ENCODE results near the gene ANKRD24. TPM values are rescaled to one million over a fixed set of nuclear protein-coding genes. Genes with fewer than 3 reads are reported as not detected.
"Not testable (repeated sequence)": the region's sequence is repeated elsewhere in the genome, so short reads cannot be mapped to it uniquely, and the experiment has no call there.

ANKRD24 gene
- polyA plus RNA-seq, 3 donors from 2014 or later = 0.24 TPM; not detected in 2

- H3K36me3 Mint-ChIP-seq = peaks cover 13 to 32% (median 14%) of the 10 kb centered on the region in 3 donors
- H3K27ac Mint-ChIP-seq = peak overlapping the region; percentile 77 to 92 (median 88)
- peak overlapping the region; percentile 40 to 82 (median 76) for H3K4me3 Mint-ChIP-seq
- peaks cover 16 to 20% (median 16%) of the 10 kb centered on the region in 3 donors for H3K27me3 Mint-ChIP-seq (ENCODE audit: low read depth in 3 of 3)
- no peaks in the 10 kb centered on the region for H3K9me3 Mint-ChIP-seq
- H3K4me1 Mint-ChIP-seq = peaks cover 44 to 47% of the 10 kb centered on the region in 2 donors
- DNase-seq = no peak
These were observed 83.9 kb downstream of the ANKRD24 start for GRCh38 chr19:4266253-4267000.

DNA sequence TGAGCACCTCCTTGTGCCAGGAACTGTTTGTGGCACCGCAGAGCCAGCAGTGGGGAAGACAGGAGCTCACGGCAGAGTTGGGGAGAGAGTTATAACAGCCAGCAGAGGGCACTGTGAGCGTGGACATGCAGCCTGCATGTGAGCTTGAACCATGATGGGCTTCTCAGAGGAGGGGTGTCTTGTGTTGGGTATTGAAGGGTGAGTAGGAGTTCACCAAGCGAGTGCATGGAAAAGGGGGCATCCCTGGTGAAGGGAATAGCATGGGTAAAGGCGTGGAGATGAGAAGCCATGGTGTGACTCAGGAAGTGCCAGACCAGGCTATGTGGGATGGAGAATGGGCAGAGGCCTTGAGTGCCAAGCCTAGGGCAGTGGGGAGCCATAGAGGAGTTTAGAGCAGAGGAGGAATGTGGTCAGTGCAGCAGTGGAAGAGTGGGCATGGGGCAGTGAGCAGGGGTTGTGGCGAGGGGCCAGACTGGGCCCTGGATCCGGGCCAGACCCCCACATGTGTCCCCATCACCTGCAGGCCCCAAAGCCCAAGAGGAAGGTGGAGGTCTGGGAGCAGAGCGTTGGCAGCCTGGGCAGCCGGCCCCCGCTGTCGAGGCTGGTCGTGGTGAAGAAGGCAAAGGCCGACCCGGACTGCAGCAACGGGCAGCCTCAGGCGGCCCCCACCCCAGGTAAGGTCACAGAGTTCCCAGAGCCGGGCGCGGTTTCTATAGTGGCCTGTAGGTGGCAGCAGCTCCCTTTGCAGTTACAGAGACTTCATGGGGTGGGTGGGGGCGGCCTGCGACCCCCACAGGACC is 84.8 kb downstream of the ANKRD24 start:
- Mint-ChIP-seq H3K36me3 (peaks cover 16 to 36% (median 17%) of the 10 kb centered on the region in 3 donors), H3K4me3 (peak overlapping the region in 4 of 5 donors; percentile 7 to 49 (median 12)), H3K27ac (peak overlapping the region; percentile 26 to 93 (median 82)), H3K4me1 (peaks cover 44 to 47% of the 10 kb centered on the region in 2 donors), H3K9me3 (no peaks in the 10 kb centered on the region), H3K27me3 (ENCODE audit: low read depth in 3 of 3) (peaks cover 16 to 20% (median 16%) of the 10 kb centered on the region in 3 donors)
- DNase-seq = peak; percentile 38 to 48 (median 45)

GRCh38 chr19:4267901-4268815 is 85.7 kb downstream of the ANKRD24 start:
- Mint-ChIP-seq H3K4me3 (no peak overlapping the region), H3K27ac (peak overlapping the region in 1 of 6 donors; percentile 87), H3K36me3 (peaks cover 16 to 36% (median 17%) of the 10 kb centered on the region in 3 donors), H3K27me3 (ENCODE audit: low read depth in 3 of 3) (peaks cover 16 to 20% (median 18%) of the 10 kb centered on the region in 3 donors), H3K4me1 (peaks cover 44% of the 10 kb centered on the region in 2 donors), H3K9me3 (no peaks in the 10 kb centered on the region)
- DNase-seq = no peak

GRCh38 chr19:4268816-4269430 is 86.4 kb downstream of the ANKRD24 start:
- Mint-ChIP-seq H3K4me1 (peaks cover 37 to 38% of the 10 kb centered on the region in 2 donors), H3K4me3 (no peak overlapping the region), H3K9me3 (no peaks in the 10 kb centered on the region), H3K27me3 (ENCODE audit: low read depth in 3 of 3) (peaks cover 13 to 17% (median 14%) of the 10 kb centered on the region in 3 donors), H3K36me3 (peaks cover 16 to 36% (median 17%) of the 10 kb centered on the region in 3 donors), H3K27ac (no peak overlapping the region)
- no peak for DNase-seq

DNA sequence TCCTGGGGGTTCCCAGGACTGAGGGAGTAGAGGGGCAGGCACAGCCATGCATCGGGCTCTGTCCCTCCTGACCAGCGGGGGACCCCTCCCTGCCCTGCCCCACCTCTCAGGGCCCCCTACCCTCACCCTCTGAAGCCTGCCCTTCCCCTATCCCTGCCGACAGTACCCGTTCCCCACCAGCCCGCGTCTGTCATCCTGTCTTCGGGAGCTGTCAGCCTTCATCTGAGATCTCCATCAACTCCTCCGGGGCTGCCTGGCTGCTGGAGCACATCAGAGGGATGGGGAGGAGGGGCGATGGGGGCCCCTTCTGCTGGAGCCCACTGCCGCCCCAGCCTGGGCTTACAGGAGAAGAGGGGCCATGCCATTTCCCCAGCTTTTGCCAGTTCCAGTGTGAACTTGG is 90.4 kb downstream of the ANKRD24 start:
- Mint-ChIP-seq H3K4me3 (no peak overlapping the region), H3K9me3 (no peaks in the 10 kb centered on the region), H3K27me3 (ENCODE audit: low read depth in 3 of 3) (peaks cover 2 to 4% (median 4%) of the 10 kb centered on the region in 3 donors), H3K4me1 (peaks cover 0 to 2% of the 10 kb centered on the region in 2 donors), H3K36me3 (peaks cover 4 to 16% (median 6%) of the 10 kb centered on the region in 3 donors), H3K27ac (no peak overlapping the region)
- no peak for DNase-seq

- H3K4me3 Mint-ChIP-seq; H3K9me3 Mint-ChIP-seq; H3K27me3 Mint-ChIP-seq (ENCODE audit: low read depth in 3 of 3); H3K4me1 Mint-ChIP-seq; DNase-seq; H3K36me3 Mint-ChIP-seq; H3K27ac Mint-ChIP-seq: not testable (repeated sequence)
These were observed 91.8 kb downstream of the ANKRD24 start for GRCh38 chr19:4274321-4274686.

Other genes with a start within 250 kb of the ANKRD24 start
- not detected for gene NMRK2, start 249.6 kb upstream of the ANKRD24 start, polyA plus RNA-seq
- gene DAPK3, start 211.6 kb upstream of the ANKRD24 start, polyA plus RNA-seq = 10 to 100 TPM; 28.3 to 45.3 (median 29.6) TPM
- gene EEF2, start 197.2 kb upstream of the ANKRD24 start, polyA plus RNA-seq = 100 to 1,000 TPM; 167 to 381 (median 325) TPM
- 1 to 10 TPM; 6.1 to 8.5 (median 7.3) TPM for gene PIAS4, start 175.0 kb upstream of the ANKRD24 start, polyA plus RNA-seq
- gene ZBTB7A, start 115.8 kb upstream of the ANKRD24 start, polyA plus RNA-seq = 10 to 100 TPM; 10.2 to 62.3 (median 29.0) TPM
- gene MAP2K2, start 58.6 kb upstream of the ANKRD24 start, polyA plus RNA-seq = 10 to 100 TPM; 75.5 to 96.0 (median 86.6) TPM
- gene CREB3L3, start 29.1 kb upstream of the ANKRD24 start, polyA plus RNA-seq = not detected
- 1 to 10 TPM in 2 of 3 donors, under 1 TPM in 1; 0.86 to 7.4 (median 1.4) TPM for gene SIRT6, start 126 bp upstream of the ANKRD24 start, polyA plus RNA-seq
- gene EBI3, start 46.8 kb downstream of the ANKRD24 start, polyA plus RNA-seq = not detected
- gene YJU2, start 64.4 kb downstream of the ANKRD24 start, polyA plus RNA-seq = 10 to 100 TPM; 13.8 to 42.4 (median 16.9) TPM
- not detected for gene SHD, start 96.6 kb downstream of the ANKRD24 start, polyA plus RNA-seq
- 100 to 1,000 TPM in 1 of 3 donors, 10 to 100 TPM in 2; 85.3 to 116 (median 86.1) TPM for gene TMIGD2, start 119.7 kb downstream of the ANKRD24 start, polyA plus RNA-seq
- 10 to 100 TPM; 10.1 to 23.8 (median 12.8) TPM for gene FSD1, start 121.9 kb downstream of the ANKRD24 start, polyA plus RNA-seq
- 1 to 10 TPM in 1 of 3 donors, under 1 TPM in 1, not detected in 1; 0.89 to 4.2 TPM for gene STAP2, start 156.1 kb downstream of the ANKRD24 start, polyA plus RNA-seq
- 10 to 100 TPM in 2 of 3 donors, 1 to 10 TPM in 1; 9.0 to 13.4 (median 11.3) TPM for gene MPND, start 160.9 kb downstream of the ANKRD24 start, polyA plus RNA-seq
- 10 to 100 TPM; 13.8 to 24.6 (median 18.4) TPM for gene SH3GL1, start 217.9 kb downstream of the ANKRD24 start, polyA plus RNA-seq
- gene CHAF1A, start 220.0 kb downstream of the ANKRD24 start, polyA plus RNA-seq = 1 to 10 TPM; 1.5 to 8.5 (median 2.9) TPM